H9 (cell line): ENCODE results near the gene SERPINB3. TPM values are rescaled to one million over a fixed set of nuclear protein-coding genes. Genes with fewer than 3 reads are reported as not detected.

ENCODE experiments used
- DNase-seq: peaks from one replicate; pipeline ENCODE4 v3.0.0-alpha.2; 2017
- H2AFZ ChIP-seq: one replicate; pipeline ENCODE4 v1.6.1; 2013; ENCODE audit warnings: mild to moderate bottlenecking, low read length, control low read depth, moderate library complexity
- H2AK5ac ChIP-seq: 2 replicates; pipeline ENCODE4 v1.6.1; 2013; ENCODE audit warnings: low read length, control low read depth, mixed read lengths; ENCODE audit not compliant: insufficient read length
- H2BK120ac ChIP-seq: one replicate; pipeline ENCODE4 v1.6.1; 2013; ENCODE audit warnings: low read depth, mild to moderate bottlenecking, low read length, control low read depth, inconsistent platforms; ENCODE audit not compliant: poor library complexity, severe bottlenecking
- H2BK12ac ChIP-seq: 2 replicates; pipeline ENCODE4 v1.6.1; 2013; ENCODE audit warnings: low read length, control low read depth, mixed read lengths, low read depth; ENCODE audit not compliant: insufficient read length
- H2BK15ac ChIP-seq: 2 replicates; pipeline ENCODE4 v1.6.1; 2013; ENCODE audit warnings: low read depth, low read length, control low read depth
- H2BK20ac ChIP-seq: one replicate; pipeline ENCODE4 v1.6.1; 2013; ENCODE audit warnings: low read depth, mild to moderate bottlenecking, low read length, control low read depth, inconsistent platforms; ENCODE audit not compliant: poor library complexity, severe bottlenecking
- H2BK5ac ChIP-seq: 2 replicates; pipeline ENCODE4 v1.6.1; 2013; ENCODE audit warnings: low read length, control low read depth, mixed read lengths; ENCODE audit not compliant: insufficient read length
- H3K14ac ChIP-seq: 2 replicates; pipeline ENCODE4 v1.6.1; 2013; ENCODE audit warnings: low read length, control low read depth; ENCODE audit not compliant: insufficient read depth
- H3K18ac ChIP-seq: 2 replicates; pipeline ENCODE4 v1.6.1; 2013; ENCODE audit warnings: low read depth, mild to moderate bottlenecking, mixed read lengths, low read length, control low read depth; ENCODE audit not compliant: insufficient read length
- H3K23ac ChIP-seq: 2 replicates; pipeline ENCODE4 v1.6.1; 2013; ENCODE audit warnings: low read length, control low read depth, mixed read lengths, low read depth; ENCODE audit not compliant: insufficient read length
- H3K23me2 ChIP-seq: 2 replicates; pipeline ENCODE4 v1.6.1; 2013; ENCODE audit warnings: low read depth, mild to moderate bottlenecking, mixed read lengths, low read length, control low read depth; ENCODE audit not compliant: insufficient read length, poor library complexity, severe bottlenecking
- H3K27ac ChIP-seq: 2 replicates; pipeline ENCODE4 v1.5.1; 2013; ENCODE audit warnings: low read length, control low read depth, mixed read lengths, low read depth; ENCODE audit not compliant: insufficient read length
- H3K27me3 ChIP-seq: 2 replicates; pipeline ENCODE4 v1.6.1; 2013; ENCODE audit warnings: low read length, control low read depth, inconsistent platforms; ENCODE audit not compliant: insufficient read depth
- H3K4ac ChIP-seq: 2 replicates; pipeline ENCODE4 v1.6.1; 2013; ENCODE audit warnings: low read depth, mild to moderate bottlenecking, control low read depth, inconsistent platforms, low read length, moderate library complexity
- H3K4me1 ChIP-seq: 2 replicates; pipeline ENCODE4 v1.6.1; 2013; ENCODE audit warnings: low read length, control low read depth, inconsistent platforms; ENCODE audit not compliant: insufficient read depth
- H3K4me2 ChIP-seq: 2 replicates; pipeline ENCODE4 v1.6.1; 2013; ENCODE audit warnings: low read length, control low read depth, mixed read lengths; ENCODE audit not compliant: insufficient read length, insufficient read depth
- H3K56ac ChIP-seq: 2 replicates; pipeline ENCODE4 v1.6.1; 2013; ENCODE audit warnings: low read depth, mild to moderate bottlenecking, mixed read lengths, low read length, control low read depth; ENCODE audit not compliant: insufficient read length
- H3K79me1 ChIP-seq: 2 replicates; pipeline ENCODE4 v1.6.1; 2013; ENCODE audit warnings: low read depth, mild to moderate bottlenecking, moderate library complexity, low read length, control low read depth, inconsistent platforms; ENCODE audit not compliant: insufficient read depth, poor library complexity, severe bottlenecking
- H3K79me2 ChIP-seq: 2 replicates; pipeline ENCODE4 v1.6.1; 2013; ENCODE audit warnings: low read length, control low read depth, inconsistent platforms; ENCODE audit not compliant: insufficient read depth
- H3K9ac ChIP-seq: 2 replicates; pipeline ENCODE4 v1.6.1; 2013; ENCODE audit warnings: low read length, control low read depth, mixed read lengths; ENCODE audit not compliant: insufficient read length; ENCODE audit errors: extremely low read depth
- H3K9me3 ChIP-seq: one replicate; pipeline ENCODE4 v1.6.1; 2013; ENCODE audit warnings: low read depth, low read length, inconsistent platforms; ENCODE audit not compliant: control insufficient read depth
- H3T11ph ChIP-seq: one replicate; pipeline ENCODE4 v1.6.1; 2013; ENCODE audit warnings: mild to moderate bottlenecking, low read length, control low read depth, inconsistent platforms
- H4K20me1 ChIP-seq: one replicate; pipeline ENCODE4 v1.6.1; 2013; ENCODE audit not compliant: control insufficient read depth, insufficient read length, insufficient read depth
- H4K5ac ChIP-seq: 2 replicates; pipeline ENCODE4 v1.6.1; 2013; ENCODE audit warnings: low read depth, mild to moderate bottlenecking, mixed read lengths, low read length, control low read depth; ENCODE audit not compliant: insufficient read length
- H4K8ac ChIP-seq: replicated peaks from 2 replicates; pipeline ENCODE4 v1.6.1; 2013; ENCODE audit warnings: low read length, control low read depth, mixed read lengths, low read depth; ENCODE audit not compliant: insufficient read length
- H4K91ac ChIP-seq: 2 replicates; pipeline ENCODE4 v1.6.1; 2013; ENCODE audit warnings: low read depth, mild to moderate bottlenecking, moderate library complexity, mixed read lengths, low read length, control low read depth; ENCODE audit not compliant: insufficient read length
- H3K27ac Mint-ChIP-seq, 3 experiments: 2 replicates in 2 of 3; 3 replicates in 1 of 3; pipeline ENCODE4 v1.8.0; 2020 to 2021; ENCODE audit warnings: mixed read lengths in 3 of 3, mild to moderate bottlenecking in 1 of 3, moderate library complexity in 1 of 3
- H3K27me3 Mint-ChIP-seq: 2 replicates; pipeline ENCODE4 v1.8.0; 2021; ENCODE audit warnings: low read depth, mild to moderate bottlenecking, moderate library complexity, mixed read lengths
- H3K36me3 Mint-ChIP-seq, 3 experiments: 2 replicates in 2 of 3; 3 replicates in 1 of 3; pipeline ENCODE4 v1.8.0; 2020 to 2021; ENCODE audit warnings: low read depth in 3 of 3, mixed read lengths in 3 of 3; ENCODE audit not compliant: insufficient read depth in 1 of 3
- H3K4me1 Mint-ChIP-seq, 2 experiments: 2 replicates each; pipeline ENCODE4 v1.8.0; 2020; ENCODE audit warnings: mixed read lengths in 2 of 2
- H3K4me3 Mint-ChIP-seq, 2 experiments: 2 replicates in 1 of 2; 3 replicates in 1 of 2; pipeline ENCODE4 v1.8.0; 2020 to 2021; ENCODE audit warnings: mild to moderate bottlenecking in 2 of 2, mixed read lengths in 2 of 2, moderate library complexity in 1 of 2
- H3K9me3 Mint-ChIP-seq, 2 experiments: 2 replicates in 1 of 2; 3 replicates in 1 of 2; pipeline ENCODE4 v1.8.0; 2020; ENCODE audit warnings: mild to moderate bottlenecking in 2 of 2, mixed read lengths in 2 of 2, moderate library complexity in 1 of 2
- WGBS: extraction: QIAGEN DNeasy Blood & Tissue Kit; methylation state at CpG from one replicate; pipeline ENCODE4 v1.1.7; 2013; ENCODE audit warnings: missing lambda C conversion rate, low lambda C conversion rate, mixed read lengths; ENCODE audit not compliant: insufficient read length; ENCODE audit errors: extremely low coverage; 5-methylcytosine and 5-hydroxymethylcytosine counted together
- total RNA-seq: library from RNA; stranded (reverse); gene quantifications from 2 replicates; pipeline ENCODE4 v1.2.1, GENCODE V29; 2021
- TF ChIP-seq, protein P1 (sequence below): fragments of 200-600 bp; sonication (generic); conservative IDR thresholded peaks from 3 replicates; pipeline ENCODE4 v1.8.0; 2021; ENCODE audit warnings: antibody characterized with exemption, mild to moderate bottlenecking

Gene SERPINB3
- total RNA-seq, 1 experiment from 2014 or later, result 1.7 TPM

DNA sequence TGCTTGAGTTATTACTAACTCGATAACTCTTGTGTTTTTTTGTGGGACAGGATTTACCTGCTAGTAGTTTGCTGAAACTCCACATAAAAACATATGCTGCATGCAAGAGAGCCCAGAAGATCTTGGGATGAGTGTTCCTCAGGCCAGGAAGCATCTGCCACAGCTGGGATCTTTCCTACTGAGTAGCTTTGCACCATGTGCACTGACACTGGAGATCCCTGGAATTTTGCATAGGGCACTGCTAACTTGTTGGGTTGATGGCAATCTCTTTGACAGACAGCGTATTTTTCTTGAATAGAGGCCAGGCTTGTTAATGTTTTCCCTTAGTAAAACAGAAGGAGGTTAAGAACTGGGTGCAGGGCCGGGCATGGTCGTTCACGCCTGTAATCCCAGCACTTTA, 40.3 kb upstream of the SERPINB3 start:
- Histone ChIP-seq H3K79me1 (no peaks in the 10 kb centered on the region), H3K4ac (no peak overlapping the region), H4K91ac (no peak overlapping the region), H2AK5ac (no peak overlapping the region), H3K18ac (no peak overlapping the region), H3T11ph (no peak overlapping the region), H3K14ac (no peak overlapping the region), H2AFZ (no peak overlapping the region), H3K27ac (no peak overlapping the region), H3K56ac (no peak overlapping the region), H3K79me2 (no peaks in the 10 kb centered on the region), H2BK120ac (no peak overlapping the region), H3K4me2 (no peak overlapping the region), H3K4me1 (no peaks in the 10 kb centered on the region), H3K27me3 (no peaks in the 10 kb centered on the region), H3K9me3 (no peaks in the 10 kb centered on the region), H2BK12ac (no peak overlapping the region), H2BK15ac (no peak overlapping the region), H3K23ac (no peak overlapping the region), H2BK20ac (no peak overlapping the region), H3K23me2 (no peaks in the 10 kb centered on the region), H4K5ac (no peak overlapping the region), H2BK5ac (no peak overlapping the region), H3K9ac (no peak overlapping the region), H4K8ac (no peak overlapping the region), H4K20me1 (no peaks in the 10 kb centered on the region)
- Mint-ChIP-seq H3K4me3 (no peak overlapping the region), H3K36me3 (no peaks in the 10 kb centered on the region), H3K9me3 (no peaks in the 10 kb centered on the region), H3K27ac (no peak overlapping the region), H3K27me3 (no peaks in the 10 kb centered on the region; the same call in 1 of the 2 replicates), H3K4me1 (no peaks in the 10 kb centered on the region)
- WGBS, result no CpG with 5 or more reads among the region's 5 CpGs
- TF ChIP-seq, protein P1, sequence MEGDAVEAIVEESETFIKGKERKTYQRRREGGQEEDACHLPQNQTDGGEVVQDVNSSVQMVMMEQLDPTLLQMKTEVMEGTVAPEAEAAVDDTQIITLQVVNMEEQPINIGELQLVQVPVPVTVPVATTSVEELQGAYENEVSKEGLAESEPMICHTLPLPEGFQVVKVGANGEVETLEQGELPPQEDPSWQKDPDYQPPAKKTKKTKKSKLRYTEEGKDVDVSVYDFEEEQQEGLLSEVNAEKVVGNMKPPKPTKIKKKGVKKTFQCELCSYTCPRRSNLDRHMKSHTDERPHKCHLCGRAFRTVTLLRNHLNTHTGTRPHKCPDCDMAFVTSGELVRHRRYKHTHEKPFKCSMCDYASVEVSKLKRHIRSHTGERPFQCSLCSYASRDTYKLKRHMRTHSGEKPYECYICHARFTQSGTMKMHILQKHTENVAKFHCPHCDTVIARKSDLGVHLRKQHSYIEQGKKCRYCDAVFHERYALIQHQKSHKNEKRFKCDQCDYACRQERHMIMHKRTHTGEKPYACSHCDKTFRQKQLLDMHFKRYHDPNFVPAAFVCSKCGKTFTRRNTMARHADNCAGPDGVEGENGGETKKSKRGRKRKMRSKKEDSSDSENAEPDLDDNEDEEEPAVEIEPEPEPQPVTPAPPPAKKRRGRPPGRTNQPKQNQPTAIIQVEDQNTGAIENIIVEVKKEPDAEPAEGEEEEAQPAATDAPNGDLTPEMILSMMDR, result no peak
- no peak for DNase-seq
